ENCODE results near the gene CNOT9.

- TF ChIP-seq CTCF (IDR thresholded peaks at IDR 0.05) (no peak), POLR2A (IDR thresholded peaks at IDR 0.05) (no peak), POLR2AphosphoS5 (IDR thresholded peaks at IDR 0.05) (no peak), EP300 (IDR thresholded peaks at IDR 0.05; ENCODE audit: low read depth) (no peak)
These were observed 59.3 kb downstream of the CNOT9 start for GRCh38 chr2:218627939-218628338.

Measured in transverse colon (tissue), 4 donors.